WTC11 (cell line): Measurements from ENCODE around the gene MROH9.

Source experiments
- CREB1 ChIP-seq: sonication (generic); formaldehyde crosslinking; IDR thresholded peaks from 2 replicates; pipeline ENCODE4 v1.8.0; 2023; ENCODE audit warnings: mild to moderate bottlenecking, missing genetic modification reagents
- CREM ChIP-seq: sonication (generic); formaldehyde crosslinking; IDR thresholded peaks from 2 replicates; pipeline ENCODE4 v1.8.1; 2022; ENCODE audit warnings: mild to moderate bottlenecking, missing genetic modification reagents, moderate library complexity
- CTCF ChIP-seq: fragments of 200-600 bp; IDR thresholded peaks from 2 replicates; pipeline ENCODE4 v1.8.0; 2022; ENCODE audit warnings: antibody characterized with exemption
- MAX ChIP-seq: sonication (generic); formaldehyde crosslinking; IDR thresholded peaks from 2 replicates; pipeline ENCODE4 v1.8.0; 2022; ENCODE audit warnings: mild to moderate bottlenecking, missing genetic modification reagents
- SMAD4 ChIP-seq: sonication (generic); formaldehyde crosslinking; IDR thresholded peaks from 2 replicates; pipeline ENCODE4 v1.8.0; 2022; ENCODE audit warnings: mild to moderate bottlenecking, missing genetic modification reagents
- ZBTB21 ChIP-seq: sonication (generic); formaldehyde crosslinking; IDR thresholded peaks from 2 replicates; pipeline ENCODE4 v1.8.1; 2023; ENCODE audit warnings: mild to moderate bottlenecking, missing genetic modification reagents, borderline replicate concordance
- ZNF512 ChIP-seq: sonication (generic); formaldehyde crosslinking; IDR thresholded peaks from 2 replicates; pipeline ENCODE4 v1.8.1; 2022; ENCODE audit warnings: missing genetic modification reagents, borderline replicate concordance

DNA sequence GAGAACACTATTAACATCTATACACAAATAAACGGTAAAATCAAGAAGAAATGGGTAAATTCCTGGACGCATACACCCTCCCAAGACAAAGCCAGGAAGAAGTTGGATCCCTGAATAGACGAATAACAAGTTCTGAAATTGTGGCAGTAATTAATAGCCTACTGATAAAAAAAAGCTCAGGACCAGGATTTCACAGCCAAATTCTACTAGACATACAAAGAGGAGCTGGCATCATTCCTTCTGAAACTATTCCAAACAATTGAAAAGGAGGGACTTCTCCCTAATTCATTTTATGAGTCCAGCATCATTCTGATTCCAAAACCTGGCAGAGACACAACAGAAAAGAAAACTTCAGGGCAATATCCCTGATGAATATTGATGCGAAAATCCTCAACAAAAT lies 84.6 kb downstream of the MROH9 start:
- TF ChIP-seq CREB1 (CRISPR knock-in tag): no peak
- TF ChIP-seq SMAD4: no peak
- TF ChIP-seq ZNF512 (CRISPR knock-in tag): no peak
- no peak for TF ChIP-seq CTCF
- no peak for TF ChIP-seq MAX
- no peak for TF ChIP-seq ZBTB21
- TF ChIP-seq CREM: no peak
